C1 segment of cervical spinal cord (tissue), 14 donors: ENCODE data around the gene MADCAM1.

Source experiments
- DNase-seq, 14 donors: peaks; one replicate each; lab custom pipeline; 2025; lab: John Stamatoyannopoulos, UW

The MADCAM1 gene

DNA sequence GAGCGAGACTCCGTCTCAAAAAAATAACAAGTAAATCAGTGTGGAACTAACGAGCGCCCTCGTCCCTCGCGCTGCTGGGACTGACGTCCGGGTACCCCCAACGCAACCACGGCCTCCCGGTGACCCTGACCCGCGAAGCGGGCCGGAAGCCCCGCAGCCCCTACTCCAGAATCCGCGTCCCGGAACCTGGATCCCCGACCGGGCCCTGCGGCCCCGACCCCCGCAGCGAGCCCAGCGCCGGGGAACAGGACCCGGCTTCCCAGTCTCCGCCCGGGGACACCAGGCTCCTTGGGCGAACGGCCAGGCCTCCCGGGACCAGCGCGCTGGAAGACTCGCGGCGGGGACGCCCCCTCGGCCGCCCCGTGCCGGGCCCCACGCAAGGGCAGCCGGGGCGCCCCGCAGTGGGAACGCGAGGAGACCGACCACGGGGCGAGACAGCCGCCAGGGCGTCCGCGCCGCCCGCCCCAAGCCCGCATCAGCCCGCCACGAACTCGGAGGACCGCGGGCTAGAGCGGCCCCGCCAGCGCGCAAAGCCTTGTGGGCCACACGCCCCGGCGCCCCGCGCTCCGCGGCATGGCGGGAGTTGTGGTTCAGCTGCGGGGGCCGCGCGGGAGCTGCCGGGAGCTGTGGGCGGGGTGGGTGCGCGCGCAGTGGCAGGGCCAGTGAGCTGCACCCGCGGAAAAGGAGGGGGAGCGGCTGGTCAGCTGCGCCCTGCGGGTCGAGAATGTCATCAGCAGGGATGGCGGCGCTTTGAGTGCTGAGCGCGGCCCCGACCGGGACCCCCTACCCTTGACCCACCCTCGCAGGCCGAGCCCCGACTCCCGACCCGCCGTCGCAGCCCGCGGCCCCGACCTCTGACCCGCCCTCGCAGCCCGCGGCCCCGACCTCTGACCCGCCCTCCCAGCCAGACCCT lies 7.5 kb upstream of the MADCAM1 start:
- DNase-seq = peak; percentile 62 to 97 (median 90)

DNA sequence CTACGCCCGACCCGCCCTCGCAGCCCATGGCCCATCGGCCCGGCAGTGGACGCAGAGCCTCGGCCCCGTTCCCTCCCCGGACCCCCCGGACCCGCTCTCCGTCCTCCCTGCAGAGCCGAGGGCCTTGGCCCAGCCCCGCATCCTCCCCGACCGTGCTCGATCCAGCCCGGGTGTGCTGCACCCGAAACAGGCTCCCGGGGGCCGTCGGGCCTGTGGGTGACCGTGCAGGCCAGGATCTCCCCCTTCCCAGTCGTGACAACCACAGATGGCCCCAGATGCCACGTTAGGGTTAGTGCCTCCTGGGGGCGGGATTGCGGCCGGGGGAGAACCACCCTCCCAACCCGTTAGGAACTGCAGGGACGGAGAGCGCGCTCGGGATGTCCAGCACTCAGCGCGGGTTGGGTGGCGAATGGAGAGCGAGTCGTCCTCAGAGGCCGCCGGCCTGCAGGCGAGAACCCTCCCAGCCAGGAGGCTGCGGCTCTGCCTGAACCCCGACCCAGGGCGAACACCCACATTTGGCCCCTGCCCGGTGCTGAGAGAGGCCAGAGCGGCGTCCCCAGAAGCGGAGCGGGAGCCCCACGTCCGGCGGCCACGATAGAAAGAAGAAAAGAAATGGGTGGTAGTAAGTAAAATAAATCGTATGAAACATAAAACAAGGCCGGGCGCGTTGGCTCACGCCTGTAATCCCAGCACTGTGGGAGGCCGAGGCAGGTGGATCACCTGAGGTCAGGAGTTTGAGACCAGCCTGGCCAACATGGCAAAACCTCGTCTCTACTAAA lies 6.7 kb upstream of the MADCAM1 start:
- DNase-seq = peak in 8 of 14 donors; percentile 40 to 75 (median 61)

DNA sequence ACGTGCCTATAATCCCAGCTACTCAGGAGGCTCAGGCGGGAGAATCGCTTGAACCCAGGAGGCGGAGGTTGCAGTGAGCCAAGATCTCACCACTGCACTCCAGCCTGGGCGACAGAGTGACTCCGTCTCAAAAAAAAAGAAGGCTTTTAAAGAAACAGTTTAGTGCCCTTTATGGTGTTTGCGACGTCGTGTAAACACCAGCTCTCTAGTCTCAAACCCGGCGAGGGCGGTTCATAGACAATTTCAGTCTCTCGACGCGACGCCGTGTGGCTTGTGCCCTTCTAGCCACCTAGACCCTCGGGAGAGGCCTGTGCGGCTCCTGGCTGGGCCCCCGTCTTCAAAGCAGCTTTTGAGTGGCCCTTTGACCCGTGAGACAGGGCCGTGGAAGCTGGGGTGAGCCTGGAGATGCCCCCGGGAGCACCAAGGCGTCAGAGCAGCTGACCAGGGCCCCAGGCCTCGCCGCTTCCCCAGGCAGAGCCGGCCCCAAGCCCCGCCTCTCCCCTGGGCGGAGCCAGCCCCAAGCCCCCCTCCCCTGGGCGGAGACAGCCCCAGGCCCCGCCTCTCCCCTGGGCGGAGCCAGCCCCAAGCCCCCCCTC lies 5.0 kb upstream of the MADCAM1 start:
- peak in 1 of 14 donors; percentile 26 for DNase-seq

DNA sequence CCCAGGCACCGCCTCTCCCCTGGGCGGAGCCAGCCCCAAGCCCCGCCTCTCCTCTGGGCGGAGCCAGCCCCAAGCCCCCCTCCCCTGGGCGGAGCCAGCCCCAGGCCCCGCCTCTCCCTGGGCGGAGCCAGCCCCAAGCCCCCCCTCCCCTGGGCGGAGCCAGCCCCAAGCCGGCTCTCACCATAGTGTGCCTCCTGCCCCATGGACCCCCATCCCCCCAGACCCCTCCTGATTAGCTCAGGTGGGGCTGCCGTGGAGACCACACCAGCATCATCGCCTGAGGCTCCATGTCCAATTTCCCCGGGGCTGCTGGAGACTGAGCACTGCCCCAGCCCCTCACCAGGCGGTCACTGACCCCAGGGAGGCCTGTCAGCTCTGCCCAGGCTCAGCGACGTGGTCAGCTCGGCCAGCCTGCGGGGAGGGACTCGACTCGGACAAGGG lies 4.2 kb upstream of the MADCAM1 start:
- no peak for DNase-seq

DNA sequence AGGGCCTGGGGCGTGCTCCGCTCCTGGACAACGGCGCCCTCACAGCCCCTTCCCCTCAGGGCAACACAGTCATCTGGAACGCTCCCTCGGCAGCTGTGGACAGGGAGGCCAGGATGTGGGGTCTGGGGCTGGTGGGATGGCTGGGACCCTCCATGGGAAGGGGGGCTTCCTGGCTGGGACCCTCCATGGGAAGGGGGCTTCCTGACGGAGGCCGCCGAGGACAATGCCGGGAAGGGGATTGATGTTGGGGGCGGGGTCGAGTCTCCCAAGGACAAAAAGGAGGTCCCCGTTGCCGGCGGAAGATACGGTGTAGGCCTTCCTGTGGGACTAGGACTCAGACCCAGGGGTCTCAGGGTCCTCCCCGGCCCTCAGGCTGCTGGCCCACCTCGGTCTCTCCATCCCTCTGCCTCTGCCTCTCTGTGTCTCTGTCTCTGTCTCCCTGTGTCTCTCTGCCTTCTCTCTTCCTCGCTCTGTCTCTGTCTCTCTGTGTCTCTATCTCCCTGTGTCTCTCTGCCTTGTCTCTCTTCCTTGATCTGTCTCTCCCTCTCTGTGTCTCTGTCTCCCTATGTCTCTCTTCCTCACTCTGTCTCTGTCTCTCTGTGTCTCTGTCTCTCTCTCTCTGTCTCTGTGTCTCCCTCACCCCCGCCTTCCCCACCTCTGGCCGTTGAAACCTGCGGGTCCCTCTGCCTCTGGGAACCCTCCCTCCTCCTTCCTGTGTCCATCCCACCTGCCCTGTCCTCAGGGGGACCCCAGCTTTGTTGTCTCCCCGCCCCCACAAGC lies 2.7 kb upstream of the MADCAM1 start:
- no peak for DNase-seq

DNA sequence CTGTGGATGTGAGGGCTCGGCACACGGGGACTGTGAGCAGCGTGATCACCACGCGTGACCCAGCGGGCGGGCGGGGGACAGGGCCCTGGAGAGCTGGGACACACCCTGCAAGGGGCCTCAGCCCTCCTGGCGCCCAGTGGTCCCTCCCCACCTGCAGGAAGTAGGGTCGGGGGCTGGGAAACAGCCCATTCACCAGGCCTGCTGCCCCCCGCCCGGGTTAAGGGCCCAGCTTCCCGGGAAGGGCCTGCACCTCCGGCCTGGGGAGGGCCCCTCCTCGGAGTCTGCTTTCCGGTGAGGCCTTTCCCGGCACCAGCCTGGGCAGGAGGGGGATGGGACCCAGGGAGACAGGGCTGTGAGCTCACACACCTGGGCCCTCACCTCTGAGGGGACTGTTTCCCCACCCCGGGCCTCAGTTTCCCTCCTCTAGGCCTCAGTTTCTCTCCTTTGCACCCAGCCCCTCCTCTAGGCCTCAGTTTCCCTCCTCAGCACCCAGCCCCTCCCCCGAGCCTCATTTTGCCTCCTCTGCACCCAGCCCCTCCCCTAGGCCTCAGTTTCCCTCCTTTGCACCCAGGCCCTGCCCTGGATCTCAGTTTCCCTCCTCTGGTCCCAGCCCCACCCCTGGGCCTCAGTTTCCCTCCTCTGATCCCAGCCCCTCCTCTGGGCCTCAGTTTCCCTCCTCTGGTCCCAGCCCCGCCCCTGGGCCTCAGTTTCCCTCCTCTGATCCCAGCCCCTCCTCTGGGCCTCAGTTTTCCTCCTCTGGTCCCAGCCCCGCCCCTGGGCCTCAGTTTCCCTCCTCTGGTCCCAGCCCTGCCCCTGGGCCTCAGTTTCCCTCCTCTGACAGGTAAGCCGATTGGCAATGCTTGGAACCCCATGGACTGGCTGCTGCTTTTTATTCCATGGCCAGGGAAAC lies 1.9 kb upstream of the MADCAM1 start:
- no peak for DNase-seq

DNA sequence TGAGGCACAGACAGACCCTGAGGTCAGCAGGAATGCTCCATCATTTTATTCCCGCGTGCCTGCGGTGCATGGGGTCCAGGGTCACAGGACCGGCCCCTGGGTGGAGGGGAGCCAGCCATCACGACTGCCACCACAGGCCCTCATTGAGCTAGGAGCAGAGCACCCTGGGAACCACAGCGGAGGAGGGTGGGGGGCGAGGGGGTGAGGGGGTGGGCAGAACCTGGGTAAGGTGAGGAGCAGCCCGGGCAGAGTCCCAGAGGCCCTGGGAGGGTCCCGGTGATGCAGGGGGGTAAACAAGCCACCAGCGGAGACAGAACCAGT lies 1.2 kb upstream of the MADCAM1 start:
- DNase-seq = no peak

DNA sequence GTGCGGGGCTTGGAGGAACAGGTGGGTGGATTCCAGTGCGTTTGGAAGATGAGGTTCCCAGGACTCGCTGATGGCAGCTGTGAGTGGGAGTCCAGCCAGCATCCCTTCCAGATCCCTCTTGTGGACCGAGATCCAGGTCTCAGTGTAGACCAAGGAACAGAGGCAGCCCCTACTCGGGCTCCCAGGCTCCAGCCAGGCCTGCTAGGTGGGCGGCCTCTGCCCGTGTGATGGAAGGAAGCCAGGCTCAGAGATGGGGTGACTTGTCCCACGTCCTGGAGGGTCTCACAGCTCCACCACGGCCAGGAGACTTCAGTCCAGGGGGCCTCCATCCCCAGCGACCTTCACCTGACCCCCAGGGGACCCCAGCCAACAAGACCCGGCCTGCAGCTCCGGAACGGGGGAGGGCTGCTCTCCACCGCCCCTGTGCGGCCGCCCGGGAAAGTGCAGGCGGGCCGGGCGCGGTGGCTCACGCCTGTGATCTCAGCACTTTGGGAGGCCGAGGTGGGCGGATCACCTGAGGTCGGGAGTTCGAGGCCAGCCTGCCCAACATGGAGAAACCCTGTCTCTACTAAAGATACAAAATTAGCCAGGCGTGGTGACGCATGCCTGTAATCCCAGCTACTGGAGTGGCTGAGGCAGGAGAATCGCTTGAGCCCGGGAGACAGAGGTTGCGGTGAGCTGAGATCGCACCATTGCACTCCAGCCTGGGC lies 729 bp upstream of the MADCAM1 start:
- DNase-seq = no peak

DNA sequence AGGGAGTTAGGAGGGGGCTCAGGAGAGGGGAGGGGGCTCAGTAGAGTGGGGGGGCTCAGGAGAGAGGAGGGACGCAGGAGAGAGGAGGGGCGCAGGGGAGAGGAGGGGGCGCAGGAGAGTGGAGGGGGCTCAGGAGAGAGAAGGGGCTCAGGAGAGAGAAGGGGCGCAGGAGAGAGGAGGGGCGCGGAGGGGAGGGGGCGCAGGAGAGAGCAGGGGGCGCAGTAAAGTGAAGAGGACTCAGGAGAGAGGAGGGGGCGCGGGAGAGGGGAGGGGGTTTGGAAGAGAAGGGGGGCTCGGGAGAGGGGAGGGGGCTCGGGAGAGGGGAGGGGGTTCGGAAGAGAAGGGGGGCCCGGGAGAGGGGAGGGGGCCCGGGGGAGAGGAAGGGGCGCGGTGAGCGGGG lies 700 bp downstream of the MADCAM1 start:
- no peak for DNase-seq

DNA sequence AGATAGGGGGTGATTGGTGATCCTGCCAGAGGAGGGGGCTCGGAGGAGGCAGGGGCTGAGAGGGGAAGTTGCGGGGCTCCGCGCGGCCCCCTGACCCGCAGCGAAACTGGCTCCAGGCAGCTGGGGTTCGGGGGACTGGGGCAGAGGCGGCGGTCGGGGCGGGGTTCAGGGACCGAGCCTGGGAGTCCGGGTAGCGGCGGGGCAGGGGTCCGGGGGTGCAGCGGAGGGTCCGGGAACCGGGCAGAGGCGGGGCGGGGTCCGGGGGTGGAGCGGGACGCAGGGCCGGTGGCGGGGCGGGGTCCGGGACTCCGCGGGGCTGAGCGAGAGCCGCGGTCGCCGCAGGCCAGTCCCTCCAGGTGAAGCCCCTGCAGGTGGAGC lies 1.2 kb downstream of the MADCAM1 start:
- no peak for DNase-seq

DNA sequence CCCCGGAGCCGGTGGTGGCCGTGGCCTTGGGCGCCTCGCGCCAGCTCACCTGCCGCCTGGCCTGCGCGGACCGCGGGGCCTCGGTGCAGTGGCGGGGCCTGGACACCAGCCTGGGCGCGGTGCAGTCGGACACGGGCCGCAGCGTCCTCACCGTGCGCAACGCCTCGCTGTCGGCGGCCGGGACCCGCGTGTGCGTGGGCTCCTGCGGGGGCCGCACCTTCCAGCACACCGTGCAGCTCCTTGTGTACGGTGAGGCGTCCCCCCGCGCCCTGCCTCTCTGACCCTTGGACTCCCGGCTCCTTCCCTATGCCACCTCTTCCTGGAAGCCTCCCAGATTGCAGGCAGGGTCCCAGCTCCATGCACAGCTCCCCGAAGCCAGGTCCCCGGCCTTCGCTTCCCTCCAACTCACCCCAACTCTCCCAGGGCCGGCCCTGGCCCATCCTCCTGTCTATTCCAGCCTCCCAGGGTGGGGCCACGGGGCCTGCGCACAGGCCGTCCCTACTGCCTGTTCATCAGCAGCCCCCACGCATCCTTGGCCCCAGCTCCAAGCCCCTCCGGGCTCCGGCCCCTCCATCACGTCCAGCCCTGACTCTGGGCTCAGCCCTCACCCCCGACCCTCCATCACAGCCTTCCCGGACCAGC lies 1.7 kb downstream of the MADCAM1 start:
- DNase-seq = no peak

DNA sequence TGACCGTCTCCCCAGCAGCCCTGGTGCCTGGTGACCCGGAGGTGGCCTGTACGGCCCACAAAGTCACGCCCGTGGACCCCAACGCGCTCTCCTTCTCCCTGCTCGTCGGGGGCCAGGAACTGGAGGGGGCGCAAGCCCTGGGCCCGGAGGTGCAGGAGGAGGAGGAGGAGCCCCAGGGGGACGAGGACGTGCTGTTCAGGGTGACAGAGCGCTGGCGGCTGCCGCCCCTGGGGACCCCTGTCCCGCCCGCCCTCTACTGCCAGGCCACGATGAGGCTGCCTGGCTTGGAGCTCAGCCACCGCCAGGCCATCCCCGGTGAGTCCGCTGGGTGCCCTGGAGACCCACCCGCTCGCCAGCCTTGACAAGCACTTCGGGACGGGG lies 2.2 kb downstream of the MADCAM1 start:
- no peak for DNase-seq

DNA sequence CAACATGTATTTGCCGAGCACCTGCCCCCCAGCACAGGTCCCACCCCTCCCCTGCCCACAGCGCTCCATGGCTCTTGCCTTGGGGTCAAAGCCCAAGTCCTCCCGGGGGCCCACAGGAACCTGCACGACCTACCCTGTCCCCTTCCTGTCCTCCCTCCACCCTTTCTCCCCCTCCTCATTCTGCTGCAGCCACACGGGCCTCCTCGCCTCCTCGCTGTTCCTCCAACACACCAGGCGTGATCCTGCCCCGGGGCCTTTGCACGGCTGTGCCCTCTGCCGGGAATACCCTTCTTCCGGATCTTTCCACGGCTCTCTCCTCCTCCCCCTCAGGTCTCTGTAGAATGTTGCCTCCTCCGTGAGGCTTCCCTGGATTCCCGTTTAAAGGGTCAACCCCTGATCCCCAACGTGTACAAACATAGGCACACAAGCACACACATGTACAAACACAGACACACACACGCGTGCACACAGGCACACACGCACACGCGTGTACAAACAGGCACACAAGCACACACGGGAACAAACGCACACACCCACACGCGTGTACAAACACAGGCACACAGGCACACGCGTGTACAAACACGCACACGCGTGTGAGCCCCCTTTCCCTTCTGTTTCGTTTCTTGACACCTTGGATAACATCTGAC lies 2.8 kb downstream of the MADCAM1 start:
- DNase-seq = no peak

DNA sequence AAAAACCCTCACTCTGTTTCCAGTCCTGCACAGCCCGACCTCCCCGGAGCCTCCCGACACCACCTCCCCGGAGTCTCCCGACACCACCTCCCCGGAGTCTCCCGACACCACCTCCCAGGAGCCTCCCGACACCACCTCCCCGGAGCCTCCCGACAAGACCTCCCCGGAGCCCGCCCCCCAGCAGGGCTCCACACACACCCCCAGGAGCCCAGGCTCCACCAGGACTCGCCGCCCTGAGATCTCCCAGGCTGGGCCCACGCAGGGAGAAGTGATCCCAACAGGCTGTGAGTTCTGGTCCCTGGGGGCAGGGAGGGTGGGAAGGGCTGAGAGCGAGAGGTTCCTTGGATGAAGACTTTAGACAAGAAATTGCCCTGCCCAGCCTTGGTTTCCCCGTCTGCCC lies 5.4 kb downstream of the MADCAM1 start:
- DNase-seq = no peak

DNA sequence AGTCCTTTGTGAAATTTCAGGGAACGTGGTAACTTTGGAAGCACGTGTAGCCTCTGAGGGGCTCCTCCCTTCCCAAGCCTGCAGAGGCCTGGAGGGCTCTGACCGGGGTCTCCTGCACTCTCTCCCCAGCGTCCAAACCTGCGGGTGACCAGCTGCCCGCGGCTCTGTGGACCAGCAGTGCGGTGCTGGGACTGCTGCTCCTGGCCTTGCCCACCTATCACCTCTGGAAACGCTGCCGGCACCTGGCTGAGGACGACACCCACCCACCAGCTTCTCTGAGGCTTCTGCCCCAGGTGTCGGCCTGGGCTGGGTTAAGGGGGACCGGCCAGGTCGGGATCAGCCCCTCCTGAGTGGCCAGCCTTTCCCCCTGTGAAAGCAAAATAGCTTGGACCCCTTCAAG lies 8.3 kb downstream of the MADCAM1 start:
- DNase-seq = no peak

DNA sequence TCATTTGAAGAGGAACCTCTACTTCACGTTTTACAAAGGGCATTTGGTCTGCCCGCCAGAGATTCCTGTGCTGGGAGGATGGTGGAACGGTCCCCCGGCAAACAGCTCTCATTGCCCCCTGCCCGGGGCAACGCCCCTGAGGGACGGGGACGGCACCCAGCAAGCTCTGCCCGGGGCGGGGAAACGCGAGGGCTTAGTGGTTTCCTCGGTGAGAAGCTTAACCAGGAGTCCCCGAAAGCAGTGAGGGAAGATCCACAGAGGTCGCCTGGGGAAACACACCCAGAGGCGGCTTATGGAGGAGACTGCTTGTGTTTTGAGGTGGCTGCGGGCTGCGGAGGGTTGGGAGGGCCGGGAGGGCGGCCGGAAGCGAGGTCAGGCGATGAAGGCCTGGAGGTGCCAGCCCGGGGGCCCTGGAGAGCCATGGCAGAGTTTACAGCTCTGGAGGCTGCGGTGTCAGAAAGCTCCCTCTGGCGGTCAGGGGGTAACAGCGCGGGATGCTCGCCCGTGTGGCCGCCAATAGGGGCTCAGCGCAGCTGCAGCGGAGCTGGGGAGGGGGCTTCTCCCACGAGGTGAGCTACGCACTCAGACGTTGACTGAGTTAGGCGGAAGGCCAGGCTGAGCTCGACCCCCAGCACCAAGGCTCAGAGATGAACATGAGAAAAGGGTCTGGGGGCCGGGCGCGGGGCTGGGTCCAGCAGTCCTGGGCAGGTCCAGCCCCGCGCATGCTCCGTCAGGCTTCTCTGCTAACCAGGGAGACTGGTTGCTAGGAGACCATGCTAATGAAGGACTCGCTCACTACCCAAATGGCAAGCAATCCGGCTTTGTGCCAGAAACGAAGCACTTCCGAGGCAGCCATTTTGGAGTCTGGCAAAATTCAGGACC lies 10.4 kb downstream of the MADCAM1 start:
- DNase-seq = peak; percentile 91 to 100 (median 99)

DNA sequence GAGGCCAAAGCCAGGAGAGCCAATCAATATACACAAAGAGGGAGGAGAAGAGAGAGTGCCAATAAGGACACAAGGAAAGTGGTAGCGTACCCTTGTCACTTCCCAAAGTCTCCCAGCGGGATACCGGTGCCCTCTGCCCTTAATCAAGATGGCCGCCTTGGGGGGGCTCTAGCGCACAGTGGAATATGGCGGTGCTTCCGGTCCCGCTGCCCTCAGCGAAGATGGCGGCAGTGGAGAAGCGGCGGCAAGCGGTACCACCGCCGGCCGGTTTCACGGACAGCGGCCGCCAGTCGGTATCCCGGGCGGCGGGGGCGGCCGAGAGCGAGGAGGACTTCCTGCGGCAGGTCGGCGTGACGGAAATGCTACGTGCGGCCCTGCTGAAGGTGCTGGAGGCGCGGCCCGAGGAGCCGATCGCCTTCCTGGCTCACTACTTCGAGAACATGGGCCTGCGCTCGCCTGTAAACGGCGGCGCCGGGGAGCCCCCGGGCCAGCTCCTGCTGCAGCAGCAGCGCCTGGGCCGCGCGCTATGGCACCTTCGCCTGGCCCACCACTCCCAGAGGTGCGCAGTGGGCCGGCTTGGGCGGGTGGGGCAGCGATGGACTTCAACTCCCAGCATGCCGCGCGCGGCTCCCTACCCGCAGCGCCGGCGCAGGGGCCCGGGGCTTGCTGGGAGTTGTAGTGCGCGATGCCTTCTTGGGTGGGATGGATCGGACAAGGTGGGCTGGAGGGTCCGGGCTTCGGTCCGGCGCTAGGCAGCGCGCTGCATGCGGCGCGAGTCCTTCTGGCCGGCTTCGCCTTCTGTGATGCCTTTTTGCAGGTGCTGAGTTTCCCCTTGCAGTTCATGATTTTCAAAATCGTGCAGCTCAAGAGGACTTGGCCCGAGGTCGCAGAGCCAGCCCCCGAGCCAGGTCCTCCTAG lies 11.3 kb downstream of the MADCAM1 start, which contains the start of gene TPGS1:
Gene TPGS1 (plus strand): TSS at position 212 of the 918 bp plus-strand sequence. CDS start 10 bp downstream, at position 222.
- DNase-seq = peak in 13 of 14 donors; percentile 67 to 100 (median 87)
